ENCODE data around the gene SHQ1. TPM values are rescaled to one million over a fixed set of nuclear protein-coding genes. Genes with fewer than 3 reads are reported as not detected.
A peak's percentile ranks its signal among the peaks of the same experiment; 100 is the strongest.

The SHQ1 gene
- total and polyA plus RNA-seq, 12 donors, result 7.2 to 26.4 (median 15.1) TPM

GRCh38 chr3:72894976-72895552 lies 46.8 kb upstream of the SHQ1 start:
- intact Hi-C loops (cut with DNase I), result no loop called here
- no peak overlapping the region for H3K27ac ChIP-seq
- DNase-seq, result no peak
- WGBS, 4 donors, result 84 to 92% (median 86%) methylated on average over 5 of the region's 5 CpGs
- no peaks in the 10 kb centered on the region for H3K9me3 ChIP-seq (replicated peaks in 1 of 3)
- H3K36me3 ChIP-seq (replicated peaks in 1 of 2), result no peaks in the 10 kb centered on the region
- H3K4me1 ChIP-seq (replicated peaks in 1 of 2), result peaks cover 6 to 24% of the 10 kb centered on the region in 2 donors
- no peak for TF ChIP-seq POLR2A (IDR thresholded peaks at IDR 0.05)
- TF ChIP-seq, protein P1, sequence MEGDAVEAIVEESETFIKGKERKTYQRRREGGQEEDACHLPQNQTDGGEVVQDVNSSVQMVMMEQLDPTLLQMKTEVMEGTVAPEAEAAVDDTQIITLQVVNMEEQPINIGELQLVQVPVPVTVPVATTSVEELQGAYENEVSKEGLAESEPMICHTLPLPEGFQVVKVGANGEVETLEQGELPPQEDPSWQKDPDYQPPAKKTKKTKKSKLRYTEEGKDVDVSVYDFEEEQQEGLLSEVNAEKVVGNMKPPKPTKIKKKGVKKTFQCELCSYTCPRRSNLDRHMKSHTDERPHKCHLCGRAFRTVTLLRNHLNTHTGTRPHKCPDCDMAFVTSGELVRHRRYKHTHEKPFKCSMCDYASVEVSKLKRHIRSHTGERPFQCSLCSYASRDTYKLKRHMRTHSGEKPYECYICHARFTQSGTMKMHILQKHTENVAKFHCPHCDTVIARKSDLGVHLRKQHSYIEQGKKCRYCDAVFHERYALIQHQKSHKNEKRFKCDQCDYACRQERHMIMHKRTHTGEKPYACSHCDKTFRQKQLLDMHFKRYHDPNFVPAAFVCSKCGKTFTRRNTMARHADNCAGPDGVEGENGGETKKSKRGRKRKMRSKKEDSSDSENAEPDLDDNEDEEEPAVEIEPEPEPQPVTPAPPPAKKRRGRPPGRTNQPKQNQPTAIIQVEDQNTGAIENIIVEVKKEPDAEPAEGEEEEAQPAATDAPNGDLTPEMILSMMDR (IDR thresholded peaks at IDR 0.05), result no peak
- H3K27me3 ChIP-seq, result no peaks in the 10 kb centered on the region
- H3K4me3 ChIP-seq, result no peak overlapping the region

DNA sequence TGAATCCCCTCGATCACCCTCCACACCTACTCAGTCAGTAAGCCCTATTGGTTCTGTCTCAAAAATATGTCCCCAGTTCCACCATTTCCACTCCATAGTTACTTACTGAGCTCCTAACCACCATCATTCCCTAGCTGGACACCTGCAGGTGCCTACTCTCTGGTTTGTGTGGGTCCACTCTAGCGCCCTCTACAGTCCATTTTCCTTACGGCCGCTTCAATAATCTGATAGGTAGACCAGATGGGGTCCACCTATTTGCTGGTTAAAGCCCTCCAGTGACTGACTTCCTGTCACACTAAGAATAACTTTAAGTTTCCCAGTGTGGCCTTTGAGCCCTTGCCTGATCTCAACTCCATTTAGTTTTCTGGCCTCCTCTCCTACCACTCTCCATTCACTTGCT lies 44.6 kb upstream of the SHQ1 start:
- TF ChIP-seq POLR2A (IDR thresholded peaks at IDR 0.05), result no peak
- TF ChIP-seq, protein P1 (IDR thresholded peaks at IDR 0.05), result peak in 1 of 6 experiments; percentile 9
- Histone ChIP-seq H3K27ac (peak overlapping the region in 2 of 5 donors; percentile 35 to 70), H3K36me3 (replicated peaks in 1 of 2) (no peaks in the 10 kb centered on the region), H3K9me3 (replicated peaks in 1 of 3) (no peaks in the 10 kb centered on the region), H3K4me3 (no peak overlapping the region), H3K27me3 (no peaks in the 10 kb centered on the region), H3K4me1 (replicated peaks in 1 of 2) (peaks cover 13 to 29% of the 10 kb centered on the region in 2 donors)
- intact Hi-C loops (cut with DNase I), result no loop called here
- no peak for DNase-seq
- WGBS, 4 donors, result 72 to 73% (median 73%) methylated on average over 4 of the region's 4 CpGs

DNA sequence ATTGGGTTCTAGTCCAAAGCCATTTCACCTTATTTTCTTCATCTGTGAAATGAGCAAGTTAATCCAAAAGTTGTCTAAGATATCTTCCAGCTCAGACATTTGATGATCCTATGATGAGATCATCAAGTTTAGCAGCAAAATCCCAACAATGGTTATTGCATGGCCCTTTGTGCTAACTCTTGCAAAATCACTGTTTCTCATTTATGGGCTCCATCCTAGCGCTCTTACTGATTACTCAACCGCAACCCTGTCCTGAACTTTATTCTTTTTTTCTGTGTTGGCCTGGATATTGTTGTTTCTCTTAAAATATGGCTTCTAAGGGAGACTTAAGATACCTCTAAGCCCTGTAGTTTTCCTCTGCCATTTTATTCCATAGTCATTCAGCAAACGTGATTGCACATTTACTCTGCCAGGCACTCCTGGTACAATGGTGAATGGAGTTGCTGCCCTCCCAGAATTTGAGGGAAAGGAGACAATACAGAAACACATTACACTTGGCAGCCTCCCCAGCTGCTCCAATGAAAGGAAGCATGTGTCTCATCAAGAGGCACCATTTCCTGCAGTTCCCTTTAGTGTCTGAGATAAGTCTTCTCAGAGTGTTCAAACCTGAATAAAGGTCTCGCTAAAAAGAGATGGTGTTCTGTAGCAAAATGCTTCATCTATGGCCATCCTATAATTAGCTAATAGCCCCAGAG lies 44.0 kb upstream of the SHQ1 start:
- 61 to 67% (median 63%) methylated on average over 4 of the region's 4 CpGs for WGBS, 4 donors
- no peak overlapping the region for H3K4me3 ChIP-seq
- H3K27me3 ChIP-seq, result no peaks in the 10 kb centered on the region
- TF ChIP-seq, protein P1 (IDR thresholded peaks at IDR 0.05), result no peak
- TF ChIP-seq POLR2A (IDR thresholded peaks at IDR 0.05), result no peak
- intact Hi-C loops (cut with DNase I), result no loop called here
- H3K36me3 ChIP-seq (replicated peaks in 1 of 2), result no peaks in the 10 kb centered on the region
- peak overlapping the region in 2 of 5 donors; percentile 70 to 79 for H3K27ac ChIP-seq
- peaks cover 15 to 29% of the 10 kb centered on the region in 2 donors for H3K4me1 ChIP-seq (replicated peaks in 1 of 2)
- peak in 4 of 7 donors; percentile 12 to 57 (median 26) for DNase-seq
- H3K9me3 ChIP-seq (replicated peaks in 1 of 3), result no peaks in the 10 kb centered on the region

DNA sequence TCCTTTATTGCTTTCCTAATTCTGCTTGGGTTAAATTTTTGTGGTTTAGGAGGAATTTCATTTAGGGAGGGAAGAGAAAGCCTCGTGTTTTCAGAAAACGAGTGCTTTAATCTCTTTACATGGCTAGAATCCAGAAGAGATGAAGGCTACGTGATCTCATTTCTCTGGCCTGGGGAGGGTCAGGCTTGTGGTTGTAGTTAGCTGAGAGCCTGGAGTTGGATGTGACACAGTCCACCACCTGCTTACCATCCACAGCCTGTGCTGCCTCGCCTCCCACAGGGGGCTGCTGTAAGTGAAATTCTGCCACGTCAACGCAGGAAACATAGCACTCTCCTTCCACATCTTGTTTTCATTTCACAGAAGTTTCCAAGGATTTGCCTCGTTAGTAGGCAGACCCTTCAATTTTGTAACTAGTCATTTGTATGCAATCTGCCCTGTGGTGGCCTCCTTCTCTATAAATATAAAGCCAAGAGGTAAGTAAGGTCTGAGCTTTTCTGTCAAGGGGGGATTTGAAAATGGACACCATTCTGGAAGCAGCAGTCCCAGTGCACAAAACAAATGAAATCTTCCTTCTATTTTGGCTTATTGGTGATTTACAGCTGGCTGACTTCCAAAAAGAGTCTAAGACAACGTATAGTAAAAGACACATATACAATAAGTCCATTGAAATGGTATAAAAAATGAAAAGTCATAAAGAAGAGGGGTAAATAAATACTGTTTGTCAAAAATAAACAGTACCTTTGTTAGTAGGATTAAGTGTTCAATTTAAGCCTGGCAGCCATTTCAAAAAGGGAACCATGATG lies 43.0 kb upstream of the SHQ1 start:
- TF ChIP-seq, protein P1 (IDR thresholded peaks at IDR 0.05), result no peak
- no peak for TF ChIP-seq POLR2A (IDR thresholded peaks at IDR 0.05)

More for the DNA sequence above, 43.0 kb upstream of the SHQ1 start:
- Histone ChIP-seq H3K27ac (peak overlapping the region in 4 of 5 donors; percentile 11 to 79 (median 64)), H3K27me3 (no peaks in the 10 kb centered on the region), H3K4me3 (no peak overlapping the region), H3K36me3 (replicated peaks in 1 of 2) (no peaks in the 10 kb centered on the region), H3K4me1 (replicated peaks in 1 of 2) (peaks cover 20 to 29% of the 10 kb centered on the region in 2 donors), H3K9me3 (replicated peaks in 1 of 3) (no peaks in the 10 kb centered on the region)
- intact Hi-C loops (cut with DNase I), result no loop called here
- 18 to 36% (median 30%) methylated on average over 8 of the region's 8 CpGs for WGBS, 4 donors
- DNase-seq, result peak in 6 of 7 donors; percentile 45 to 69 (median 53)
